ENCODE measurements around the gene NYNRIN.
A peak's percentile ranks its signal among the peaks of the same experiment; 100 is the strongest.
"Not testable (repeated sequence)": the region's sequence is repeated elsewhere in the genome, so short reads cannot be mapped to it uniquely, and the experiment has no call there.

Gene NYNRIN

DNA sequence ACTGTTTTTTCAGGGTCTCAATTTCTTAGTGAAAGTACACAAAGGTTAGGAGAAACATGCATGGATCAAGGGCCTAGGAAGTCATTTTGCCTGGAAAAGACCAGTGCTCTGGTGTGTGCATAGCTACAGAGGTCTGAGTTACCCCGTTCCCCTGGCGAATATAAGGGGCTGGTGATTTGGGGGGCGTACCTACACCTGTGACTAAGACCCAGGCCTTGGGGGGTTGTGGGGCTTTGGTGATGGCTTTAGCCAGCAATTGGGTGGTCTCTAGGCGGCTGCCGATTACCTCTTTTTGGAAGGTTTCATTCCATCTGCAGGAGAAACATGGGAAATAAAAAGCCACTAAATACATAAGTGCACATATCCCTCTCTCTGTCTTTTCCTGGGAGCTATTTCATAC, 42.7 kb downstream of the NYNRIN start:
- TF ChIP-seq, protein P1, sequence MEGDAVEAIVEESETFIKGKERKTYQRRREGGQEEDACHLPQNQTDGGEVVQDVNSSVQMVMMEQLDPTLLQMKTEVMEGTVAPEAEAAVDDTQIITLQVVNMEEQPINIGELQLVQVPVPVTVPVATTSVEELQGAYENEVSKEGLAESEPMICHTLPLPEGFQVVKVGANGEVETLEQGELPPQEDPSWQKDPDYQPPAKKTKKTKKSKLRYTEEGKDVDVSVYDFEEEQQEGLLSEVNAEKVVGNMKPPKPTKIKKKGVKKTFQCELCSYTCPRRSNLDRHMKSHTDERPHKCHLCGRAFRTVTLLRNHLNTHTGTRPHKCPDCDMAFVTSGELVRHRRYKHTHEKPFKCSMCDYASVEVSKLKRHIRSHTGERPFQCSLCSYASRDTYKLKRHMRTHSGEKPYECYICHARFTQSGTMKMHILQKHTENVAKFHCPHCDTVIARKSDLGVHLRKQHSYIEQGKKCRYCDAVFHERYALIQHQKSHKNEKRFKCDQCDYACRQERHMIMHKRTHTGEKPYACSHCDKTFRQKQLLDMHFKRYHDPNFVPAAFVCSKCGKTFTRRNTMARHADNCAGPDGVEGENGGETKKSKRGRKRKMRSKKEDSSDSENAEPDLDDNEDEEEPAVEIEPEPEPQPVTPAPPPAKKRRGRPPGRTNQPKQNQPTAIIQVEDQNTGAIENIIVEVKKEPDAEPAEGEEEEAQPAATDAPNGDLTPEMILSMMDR (IDR thresholded peaks at IDR 0.05; ENCODE audit: low read depth, low read length), result no peak
- H3K4me3 ChIP-seq (replicated peaks in 1 of 2; ENCODE audit: low read depth in 2 of 2, low read length in 2 of 2), result peak overlapping the region; percentile 54 to 71
- no peak for DNase-seq (ENCODE audit: low read depth in 2 of 2)

DNA sequence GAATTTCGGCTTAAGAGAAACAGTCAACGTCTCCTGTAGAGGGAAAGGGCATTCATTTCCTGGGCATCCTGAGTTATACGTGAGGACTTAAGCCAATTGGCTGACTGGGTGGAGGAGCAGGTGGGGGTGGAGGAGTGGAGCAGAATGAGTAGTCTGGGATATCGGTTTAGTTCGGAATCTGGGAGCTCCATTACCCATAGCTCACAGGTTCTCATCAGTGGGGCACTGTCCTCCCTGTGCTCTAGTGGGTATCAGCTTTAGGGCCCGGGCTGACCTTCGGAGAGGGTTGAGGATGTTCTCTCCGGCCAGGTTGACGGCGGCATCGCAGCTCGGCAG, 43.1 kb downstream of the NYNRIN start:
- TF ChIP-seq, protein P1 (IDR thresholded peaks at IDR 0.05; ENCODE audit: low read depth, low read length), result no peak
- DNase-seq (ENCODE audit: low read depth in 2 of 2), result peak in 1 of 2 donors; percentile 64
- H3K4me3 ChIP-seq (replicated peaks in 1 of 2; ENCODE audit: low read depth in 2 of 2, low read length in 2 of 2), result peak overlapping the region; percentile 54 to 71

DNA sequence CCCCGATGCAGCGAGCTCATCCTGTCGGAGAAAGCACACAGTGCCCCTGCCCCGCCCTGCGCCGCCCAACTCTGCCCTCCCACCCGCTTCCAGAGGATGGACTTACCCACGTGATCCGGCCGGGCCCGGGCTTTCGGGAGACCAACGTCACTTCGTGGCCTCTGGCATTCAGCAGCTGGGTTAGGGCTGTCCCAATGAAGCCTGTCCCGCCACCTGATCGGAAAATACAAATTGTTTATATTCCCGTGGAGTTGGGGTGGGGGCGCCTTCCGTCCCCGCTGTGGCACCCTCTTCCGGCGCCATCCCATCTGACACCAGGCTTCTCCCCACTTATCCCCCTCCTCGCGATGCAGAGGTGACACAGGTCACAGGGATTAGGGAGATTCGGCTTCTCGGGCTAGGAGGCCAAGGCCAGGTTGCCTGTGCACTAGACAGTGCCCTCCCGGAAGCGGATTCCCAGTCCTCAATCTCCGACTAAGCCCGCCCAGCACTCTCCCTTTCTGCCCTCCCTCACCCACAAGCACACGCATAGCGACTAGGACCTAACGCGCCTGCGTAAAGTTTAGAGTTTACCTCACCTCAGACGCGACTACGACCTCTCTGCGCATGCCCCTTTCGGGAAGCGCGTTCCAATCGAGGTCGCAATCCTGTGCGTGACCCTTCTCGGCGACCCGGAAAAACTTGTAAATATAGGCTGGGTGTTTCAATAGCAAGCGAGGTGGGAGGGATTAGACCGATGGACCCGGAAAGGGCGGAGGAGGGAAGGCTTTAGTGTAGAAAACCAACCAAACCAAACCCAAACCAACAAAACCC, 43.6 kb downstream of the NYNRIN start, which contains the start of gene SDR39U1:
Gene SDR39U1, minus strand, starts transcription at position 537 of the 813 bp plus-strand sequence. Its CDS starts 7 bp downstream, at position 530.
- H3K4me3 ChIP-seq (replicated peaks in 1 of 2; ENCODE audit: low read depth in 2 of 2, low read length in 2 of 2), result peak within 1 kb of the TSS; percentile 54 to 71
- TF ChIP-seq, protein P1 (IDR thresholded peaks at IDR 0.05; ENCODE audit: low read depth, low read length), result no peak
- DNase-seq (ENCODE audit: low read depth in 2 of 2), result peak; percentile 99 to 100

DNA sequence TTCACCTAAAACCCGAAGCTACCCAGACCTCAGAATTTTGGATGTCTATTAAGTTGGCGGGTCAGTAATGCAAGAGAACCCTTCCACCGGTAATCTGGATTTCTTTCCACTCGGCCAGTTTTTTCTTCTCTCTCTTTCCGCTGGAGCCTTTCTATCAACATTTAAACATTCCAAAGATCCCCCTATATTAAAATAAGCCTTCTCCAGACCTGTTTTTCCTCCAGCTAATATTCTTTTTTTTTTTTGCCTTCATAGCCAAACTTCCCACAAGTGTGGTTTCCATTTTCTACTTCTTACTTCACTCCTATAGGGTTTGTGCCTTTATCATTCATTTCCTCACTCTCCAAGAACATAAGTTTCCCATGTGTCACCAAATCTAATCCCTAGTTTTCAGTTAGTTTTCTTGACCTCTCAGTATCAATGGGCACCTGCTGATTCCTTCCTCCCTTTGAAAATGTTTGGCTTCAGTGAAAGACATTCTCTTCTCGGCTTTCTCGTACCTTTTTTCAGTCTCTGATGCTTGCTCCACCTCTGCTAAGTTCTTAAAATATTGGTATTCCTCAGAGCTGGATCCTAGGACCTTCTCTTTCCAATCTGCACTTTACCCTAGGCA, 44.4 kb downstream of the NYNRIN start:
- DNase-seq (ENCODE audit: low read depth in 2 of 2), result peak in 1 of 2 donors; percentile 35
- H3K4me3 ChIP-seq (replicated peaks in 1 of 2; ENCODE audit: low read depth in 2 of 2, low read length in 2 of 2), result peak overlapping the region; percentile 54 to 71
- TF ChIP-seq, protein P1 (IDR thresholded peaks at IDR 0.05; ENCODE audit: low read depth, low read length), result no peak

DNA sequence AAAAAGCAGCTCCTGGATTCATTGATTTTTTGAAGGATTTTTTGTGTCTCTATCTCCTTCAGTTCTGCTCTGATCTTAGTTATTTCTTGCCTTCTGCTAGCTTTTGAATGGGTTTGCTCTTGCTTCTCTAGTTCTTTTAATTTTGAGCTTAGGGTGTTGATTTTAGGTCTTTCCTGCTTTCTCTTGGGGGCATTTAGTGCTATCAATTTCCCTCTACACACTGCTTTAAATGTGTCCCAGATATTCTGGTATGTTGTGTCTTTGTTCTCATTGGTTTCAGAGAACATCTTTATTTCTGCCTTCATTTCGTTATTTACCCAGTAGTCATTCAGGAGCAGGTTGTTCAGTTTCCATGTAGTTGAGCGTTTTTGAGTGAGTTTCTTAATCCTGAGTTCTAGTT, 52.0 kb downstream of the NYNRIN start:
- H3K4me3 ChIP-seq (replicated peaks in 1 of 2; ENCODE audit: low read depth in 2 of 2, low read length in 2 of 2); DNase-seq (ENCODE audit: low read depth in 2 of 2): not testable (repeated sequence)

DNA sequence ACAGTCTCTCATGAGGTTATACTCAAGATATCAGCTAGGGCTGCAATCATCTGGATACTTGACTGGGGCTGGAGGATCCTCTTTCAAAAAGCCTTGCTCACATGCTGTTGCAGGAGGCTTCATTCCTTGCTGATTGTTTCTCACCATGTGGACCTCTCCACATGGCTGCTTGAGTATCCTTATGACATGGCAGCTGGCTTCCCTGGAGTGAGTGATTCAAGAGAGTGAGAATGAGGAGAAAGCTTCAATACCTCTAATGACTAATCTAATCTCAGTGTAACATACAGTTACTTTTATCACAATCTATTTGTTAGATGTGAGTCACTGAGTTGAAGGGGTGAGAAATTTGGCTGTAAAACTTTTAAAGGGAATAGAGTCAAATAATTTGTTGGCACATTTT, 58.2 kb downstream of the NYNRIN start:
- TF ChIP-seq, protein P1 (IDR thresholded peaks at IDR 0.05; ENCODE audit: low read depth, low read length), result no peak
- DNase-seq (ENCODE audit: low read depth in 2 of 2), result no peak
- H3K4me3 ChIP-seq (replicated peaks in 1 of 2; ENCODE audit: low read depth in 2 of 2, low read length in 2 of 2), result no peak overlapping the region

DNA sequence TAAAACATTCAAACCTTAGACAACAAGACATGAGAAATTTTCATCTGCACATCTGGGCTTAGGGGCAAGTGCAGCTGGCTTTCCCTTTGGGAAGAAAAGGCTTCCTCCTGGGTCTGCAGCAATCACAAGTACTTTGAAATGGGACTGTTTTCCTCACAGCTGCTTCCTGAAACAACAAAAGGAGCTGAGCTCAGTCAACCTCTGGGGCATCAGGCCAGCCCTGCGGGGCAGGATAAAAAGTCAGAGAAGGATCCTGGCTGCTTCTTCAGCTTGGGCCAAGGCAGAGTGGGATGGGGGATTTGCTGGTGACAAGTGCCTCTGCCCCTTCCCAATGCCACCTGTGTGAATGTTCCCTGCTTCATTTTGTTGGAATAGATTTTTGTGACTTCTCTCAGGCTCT, 59.9 kb downstream of the NYNRIN start:
- no peak overlapping the region for H3K4me3 ChIP-seq (replicated peaks in 1 of 2; ENCODE audit: low read depth in 2 of 2, low read length in 2 of 2)
- no peak for DNase-seq (ENCODE audit: low read depth in 2 of 2)
- TF ChIP-seq, protein P1 (IDR thresholded peaks at IDR 0.05; ENCODE audit: low read depth, low read length), result no peak
